B cell (primary cell): ENCODE data around the gene PPL. TPM values are rescaled to one million over a fixed set of nuclear protein-coding genes. Genes with fewer than 3 reads are reported as not detected.

ENCODE experiments used
- ATAC-seq: fragments of 200-7000 bp; cut with Tn5 transposase; one replicate; pipeline ENCODE4 v1.10.0; 2021; ENCODE audit warnings: low read depth, mild to moderate bottlenecking, moderate number of reproducible peaks, moderate library complexity
- CTCF ChIA-PET: fragments of 350-600 bp; sonication (Branson Sonifier 250); formaldehyde crosslinking; loops from one replicate; lab custom pipeline; 2021; ENCODE audit warnings: antibody characterized with exemption, inconsistent platforms; lab: Charles Lee
- POLR2A ChIA-PET: fragments of 350-600 bp; sonication (Branson Sonifier 250); formaldehyde crosslinking; loops from one replicate; lab custom pipeline; 2021; ENCODE audit warnings: antibody characterized with exemption; lab: Charles Lee
- DNase-seq: peaks from one replicate; pipeline ENCODE4 v3.0.0; 2013
- H2AFZ ChIP-seq: 2 replicates; pipeline ENCODE4 v1.6.1; 2012; ENCODE audit warnings: mild to moderate bottlenecking, low read depth, low read length; ENCODE audit not compliant: insufficient read depth, poor library complexity, severe bottlenecking
- H3K27ac ChIP-seq, 2 donors: 1 replicate in 1 of 2; 2 replicates in 1 of 2; pipeline ENCODE4 v1.5.1; 2012 to 2013; ENCODE audit warnings: low read length in 2 of 2, mild to moderate bottlenecking in 2 of 2, moderate library complexity in 1 of 2
- H3K27me3 ChIP-seq, 4 experiments: fragments of 200-600 bp in 1 of 4; sonication (generic) in 1 of 4; replicated peaks in 1 of 4; 1 replicate in 2 of 4; 2 replicates in 2 of 4; pipeline versions ENCODE4 v1.6.1 to v1.7.0; 2013 to 2016; ENCODE audit warnings: low read length in 3 of 4, mild to moderate bottlenecking in 2 of 4, mixed read lengths in 1 of 4, moderate library complexity in 1 of 4; ENCODE audit not compliant: insufficient read depth in 4 of 4, control insufficient read depth in 3 of 4; ENCODE audit errors: control extremely low read depth in 1 of 4
- H3K36me3 ChIP-seq, 2 experiments: replicated peaks in 1 of 2; 1 replicate in 1 of 2; 2 replicates in 1 of 2; pipeline versions ENCODE4 v1.6.1 to v1.7.1; 2013; ENCODE audit warnings: low read length in 1 of 2; ENCODE audit not compliant: insufficient read depth in 2 of 2, control insufficient read depth in 1 of 2; ENCODE audit errors: control extremely low read depth in 1 of 2, extremely low read depth in 1 of 2
- H3K4me1 ChIP-seq, 2 donors: fragments of 200-600 bp in 1 of 2; sonication (generic) in 1 of 2; 1 replicate in 1 of 2; 2 replicates in 1 of 2; pipeline versions ENCODE4 v1.5.1 to v1.6.1; 2013 to 2017; ENCODE audit warnings: low read length in 2 of 2; ENCODE audit not compliant: control insufficient read depth in 2 of 2, insufficient read depth in 2 of 2
- H3K4me2 ChIP-seq: replicated peaks from 2 replicates; pipeline ENCODE3; 2012; ENCODE audit warnings: mild to moderate bottlenecking, low read depth, low read length; ENCODE audit not compliant: poor library complexity, severe bottlenecking
- H3K4me3 ChIP-seq, 5 experiments: fragments of 200-600 bp in 1 of 5; sonication (generic) in 1 of 5; 1 replicate in 3 of 5; 2 replicates in 2 of 5; pipeline versions ENCODE4 v1.5.1 to v1.7.0; 2011 to 2016; ENCODE audit warnings: low read length in 4 of 5, mild to moderate bottlenecking in 4 of 5, low read depth in 2 of 5, control low read depth in 1 of 5, moderate library complexity in 1 of 5; ENCODE audit not compliant: insufficient read depth in 1 of 5; ENCODE audit errors: control extremely low read depth in 1 of 5, extremely low read depth in 1 of 5
- H3K79me2 ChIP-seq: fragments of 200-600 bp; sonication (generic); one replicate; pipeline ENCODE4 v1.6.0; 2016; ENCODE audit warnings: low read length; ENCODE audit not compliant: control insufficient read depth, insufficient read depth
- H3K9ac ChIP-seq: fragments of 200-600 bp; sonication (generic); 2 replicates; pipeline ENCODE4 v1.6.1; 2017; ENCODE audit warnings: mild to moderate bottlenecking, low read length, moderate library complexity
- H3K9me3 ChIP-seq, 3 donors: one replicate each; pipeline versions ENCODE4 v1.6.1 to v1.7.1; 2013; ENCODE audit warnings: low read length in 2 of 3; ENCODE audit not compliant: control insufficient read depth in 2 of 3, insufficient read depth in 1 of 3; ENCODE audit errors: control extremely low read depth in 1 of 3
- H4K20me1 ChIP-seq: 2 replicates; pipeline ENCODE4 v1.6.0; 2012; ENCODE audit warnings: mild to moderate bottlenecking, low read length; ENCODE audit not compliant: insufficient read depth, control insufficient read depth, poor library complexity, severe bottlenecking
- H3K27ac Mint-ChIP-seq: one replicate; pipeline ENCODE4 v1.8.0; 2021; ENCODE audit warnings: mixed read lengths
- H3K27me3 Mint-ChIP-seq: one replicate; pipeline ENCODE4 v1.8.0; 2021; ENCODE audit warnings: mixed read lengths
- H3K4me1 Mint-ChIP-seq: one replicate; pipeline ENCODE4 v1.8.0; 2021; ENCODE audit warnings: mixed read lengths
- H3K4me3 Mint-ChIP-seq: one replicate; pipeline ENCODE4 v1.8.0; 2021; ENCODE audit warnings: mixed read lengths
- H3K9me3 Mint-ChIP-seq: one replicate; pipeline ENCODE4 v1.8.0; 2022; ENCODE audit warnings: mixed read lengths; ENCODE audit not compliant: insufficient read depth
- CTCF ChIP-seq: fragments of 200-600 bp; IDR thresholded peaks from one replicate; pipeline ENCODE4 v1.8.0; 2022; ENCODE audit warnings: antibody characterized with exemption, mild to moderate bottlenecking
- EZH2 ChIP-seq: IDR thresholded peaks from 2 replicates; pipeline ENCODE4 v1.6.1; 2012; ENCODE audit warnings: borderline replicate concordance, low read depth, mild to moderate bottlenecking, moderate library complexity, low read length; ENCODE audit not compliant: insufficient read depth, poor library complexity, severe bottlenecking
- WGBS: methylation state at CpG from one replicate; pipeline ENCODE4 v1.1.5; 2013; ENCODE audit warnings: missing lambda C conversion rate; ENCODE audit not compliant: insufficient coverage; 5-methylcytosine and 5-hydroxymethylcytosine counted together
- intact Hi-C: fragments of 100-400 bp; cut with micrococcal nuclease; formaldehyde crosslinking; loops from one replicate; pipeline ENCODE4 v1.10.0; 2022
- polyA plus RNA-seq: library from polyadenylated mRNA; depleted of rRNA; stranded (reverse); fragments of >200 nt; gene quantifications from 2 replicates; pipeline ENCODE4 v1.2.3, GENCODE V29; 2012
- total RNA-seq, 2 donors: library from RNA; stranded (reverse); fragments of 120-200 nt in 1 of 2; gene quantifications; 1 replicate in 1 of 2; 2 replicates in 1 of 2; pipeline versions ENCODE4 v1.2.3 to v1.2.4, GENCODE V29; 2013 to 2022

Gene PPL
- total and polyA plus RNA-seq, 2 donors (not counting 1 experiment from before 2014, with no cell fraction given): not detected

GRCh38 chr16:4949986-4950385, 13.0 kb upstream of the PPL start:
- ATAC-seq (no peak), DNase-seq (no peak)
- Histone ChIP-seq H2AFZ (no peak overlapping the region), H3K9ac (no peak overlapping the region), H3K79me2 (no peaks in the 10 kb centered on the region), H3K4me2 (no peak overlapping the region), H4K20me1 (no peaks in the 10 kb centered on the region), H3K27ac (no peak overlapping the region), H3K9me3 (peaks cover 0 to 3% (median 0%) of the 10 kb centered on the region in 3 donors), H3K27me3 (peaks cover 0 to 9% (median 0%) of the 10 kb centered on the region in 4 experiments), H3K4me1 (no peaks in the 10 kb centered on the region), H3K36me3 (no peaks in the 10 kb centered on the region), H3K4me3 (no peak overlapping the region)
- TF ChIP-seq CTCF: no peak
- no peak for TF ChIP-seq EZH2
- CTCF ChIA-PET: no interaction called here
- no peak overlapping the region for H3K27ac Mint-ChIP-seq
- 75% methylated on average over 5 of the region's 10 CpGs for WGBS
- H3K27me3 Mint-ChIP-seq: peaks cover 22% of the 10 kb centered on the region
- intact Hi-C loops: loop anchor here (10.0 kb wide), 1 partner anchor 1425 kb away; no protein-coding TSS in a partner anchor
- no peaks in the 10 kb centered on the region for H3K9me3 Mint-ChIP-seq
- H3K4me1 Mint-ChIP-seq: peaks cover 6% of the 10 kb centered on the region
- POLR2A ChIA-PET: no interaction called here
- no peak overlapping the region for H3K4me3 Mint-ChIP-seq

- H3K9me3 ChIP-seq: peaks cover 0 to 3% (median 0%) of the 10 kb centered on the region in 3 donors
- intact Hi-C loops: no loop called here
- no peak overlapping the region for H3K4me2 ChIP-seq
- no peak overlapping the region for H2AFZ ChIP-seq
- no peak for ATAC-seq
- no peaks in the 10 kb centered on the region for H3K79me2 ChIP-seq
- H3K9me3 Mint-ChIP-seq: no peaks in the 10 kb centered on the region
- no peak overlapping the region for H3K4me3 ChIP-seq
- POLR2A ChIA-PET: no interaction called here
- TF ChIP-seq EZH2 (no peak), CTCF (no peak)
- H3K27ac Mint-ChIP-seq: no peak overlapping the region
- no peak overlapping the region for H3K27ac ChIP-seq
- no peaks in the 10 kb centered on the region for H3K4me1 ChIP-seq
- CTCF ChIA-PET: interaction anchor here (1.2 kb wide), 1 partner anchor 8 kb away, joined by 3 read pairs; no protein-coding TSS in a partner anchor
- H3K4me3 Mint-ChIP-seq: no peak overlapping the region
- H3K27me3 Mint-ChIP-seq: peaks cover 21% of the 10 kb centered on the region
- 83% methylated on average over 16 of the region's 16 CpGs for WGBS
- peaks cover 0 to 4% (median 0%) of the 10 kb centered on the region in 4 experiments for H3K27me3 ChIP-seq
- peaks cover 6% of the 10 kb centered on the region for H3K4me1 Mint-ChIP-seq
- no peaks in the 10 kb centered on the region for H4K20me1 ChIP-seq
- H3K9ac ChIP-seq: no peak overlapping the region
- no peak for DNase-seq
- no peaks in the 10 kb centered on the region for H3K36me3 ChIP-seq
Observed at GRCh38 chr16:4948903-4949766, 12.2 kb upstream of the PPL start.
